Measurements from ENCODE around the gene FOXK2. TPM values are rescaled to one million over a fixed set of nuclear protein-coding genes. Genes with fewer than 3 reads are reported as not detected.

Gene FOXK2
- total RNA-seq = 10 to 100 TPM; 18.6 to 27.9 (median 19.9) TPM
- polyA plus RNA-seq = 10 to 100 TPM; 17.7 to 19.5 TPM

DNA sequence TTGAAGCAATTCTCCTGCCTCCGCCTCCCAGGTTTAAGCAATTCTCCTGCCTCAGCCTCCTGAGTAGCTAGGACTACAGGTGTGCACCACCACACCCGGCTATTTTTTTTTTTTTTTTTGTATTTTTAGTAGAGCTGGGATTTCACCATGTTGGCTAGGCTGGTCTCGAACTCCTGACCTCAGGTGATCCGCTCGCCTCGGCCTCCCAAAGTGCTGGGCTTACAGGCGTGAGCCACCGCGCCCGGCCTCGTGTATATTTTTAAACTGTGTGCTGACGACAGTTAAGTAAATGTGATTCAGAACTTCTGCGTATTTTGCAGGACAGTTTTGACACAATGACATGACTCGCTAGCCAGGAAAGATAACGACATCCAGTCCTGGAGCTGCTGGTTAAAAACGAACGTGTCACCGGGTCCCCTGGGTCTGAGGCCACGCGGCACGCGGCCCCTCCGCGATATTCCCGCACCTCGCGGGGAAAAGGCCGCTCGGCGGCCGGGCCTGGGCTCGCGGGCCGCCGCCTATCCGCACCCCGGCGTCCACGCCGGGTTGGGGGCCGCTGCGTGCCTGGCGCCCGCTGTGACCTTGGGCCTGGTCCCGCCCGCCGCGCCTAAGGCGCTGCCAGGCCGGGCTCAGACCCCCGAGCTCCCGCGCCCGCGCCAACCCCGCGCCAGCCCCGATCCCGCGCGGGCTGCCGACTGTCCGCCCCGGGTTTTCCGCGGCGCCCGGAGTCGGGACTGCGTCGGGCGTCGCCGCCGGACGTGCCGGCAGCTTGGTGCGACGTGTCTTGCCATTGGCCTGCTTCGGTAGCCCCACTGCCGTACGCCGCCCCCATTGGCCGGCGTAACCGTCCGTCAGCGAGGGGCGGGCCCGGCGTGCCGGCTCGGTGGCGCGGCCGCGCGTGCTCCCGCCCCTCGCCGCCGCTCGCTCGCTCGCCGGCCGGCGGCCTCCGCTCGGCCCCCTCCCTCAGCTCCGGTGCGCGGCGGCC is at the start of gene FOXK2:
Gene FOXK2 (plus strand): TSS at position 907 of the 985 bp plus-strand sequence. CDS start 157 bp downstream, outside the sequence.
- FAIRE-seq = no peak
- intact Hi-C loops (cut with DNase I) = no loop called here

DNA sequence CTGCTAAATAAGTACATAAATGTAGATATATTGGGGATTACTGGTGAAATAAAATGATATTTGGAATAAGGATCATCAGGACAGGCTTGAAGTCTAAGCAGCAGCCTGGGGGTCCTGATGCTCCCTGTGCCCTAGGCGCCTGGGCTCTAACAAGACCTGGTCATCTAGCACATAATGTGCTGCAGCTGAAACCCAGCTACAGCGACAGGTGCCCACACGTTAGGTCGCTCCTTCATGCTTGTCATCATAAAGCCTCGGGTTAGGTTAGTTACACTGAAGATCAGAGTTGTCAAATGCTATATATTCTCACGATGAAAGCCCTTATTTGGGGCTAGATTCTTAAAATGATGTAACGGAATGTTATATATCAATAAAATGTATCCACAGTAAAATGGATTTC is 49.5 kb upstream of the FOXK2 start:
- Histone ChIP-seq H3K9me3 (no peaks in the 10 kb centered on the region), H3K27me3 (no peaks in the 10 kb centered on the region), H3K4me1 (no peaks in the 10 kb centered on the region), H3K36me3 (peaks cover 0 to 32% (median 3%) of the 10 kb centered on the region in 3 donors), H3K27ac (no peak overlapping the region), H3K4me3 (no peak overlapping the region)
- ATAC-seq (no peak), FAIRE-seq (no peak), DNase-seq (no peak)
- intact Hi-C loops (cut with DNase I) = no loop called here
- TF ChIP-seq, protein P1, sequence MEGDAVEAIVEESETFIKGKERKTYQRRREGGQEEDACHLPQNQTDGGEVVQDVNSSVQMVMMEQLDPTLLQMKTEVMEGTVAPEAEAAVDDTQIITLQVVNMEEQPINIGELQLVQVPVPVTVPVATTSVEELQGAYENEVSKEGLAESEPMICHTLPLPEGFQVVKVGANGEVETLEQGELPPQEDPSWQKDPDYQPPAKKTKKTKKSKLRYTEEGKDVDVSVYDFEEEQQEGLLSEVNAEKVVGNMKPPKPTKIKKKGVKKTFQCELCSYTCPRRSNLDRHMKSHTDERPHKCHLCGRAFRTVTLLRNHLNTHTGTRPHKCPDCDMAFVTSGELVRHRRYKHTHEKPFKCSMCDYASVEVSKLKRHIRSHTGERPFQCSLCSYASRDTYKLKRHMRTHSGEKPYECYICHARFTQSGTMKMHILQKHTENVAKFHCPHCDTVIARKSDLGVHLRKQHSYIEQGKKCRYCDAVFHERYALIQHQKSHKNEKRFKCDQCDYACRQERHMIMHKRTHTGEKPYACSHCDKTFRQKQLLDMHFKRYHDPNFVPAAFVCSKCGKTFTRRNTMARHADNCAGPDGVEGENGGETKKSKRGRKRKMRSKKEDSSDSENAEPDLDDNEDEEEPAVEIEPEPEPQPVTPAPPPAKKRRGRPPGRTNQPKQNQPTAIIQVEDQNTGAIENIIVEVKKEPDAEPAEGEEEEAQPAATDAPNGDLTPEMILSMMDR (IDR thresholded peaks at IDR 0.05) = no peak
- WGBS, 2 donors = 94 to 95% methylated on average over 7 of the region's 7 CpGs

More for the DNA sequence above, at the start of gene FOXK2:
- DNase-seq (peak; percentile 89 to 98 (median 96)), ATAC-seq (peak; percentile 97 to 100 (median 98))
- Histone ChIP-seq H3K4me3 (peak within 1 kb of the TSS; percentile 75 to 84 (median 82)), H3K27me3 (no peaks in the 10 kb centered on the region), H3K9me3 (no peaks in the 10 kb centered on the region), H3K4me1 (peaks cover 0 to 16% (median 8%) of the 10 kb centered on the region in 3 donors), H3K36me3 (no peaks in the 10 kb centered on the region), H3K27ac (peak within 1 kb of the TSS; percentile 87 to 95 (median 90))
- TF ChIP-seq, protein P1 (IDR thresholded peaks at IDR 0.05) = no peak
- WGBS, 2 donors = 3 to 5% methylated on average over 68 to 114 of the region's 114 CpGs

DNA sequence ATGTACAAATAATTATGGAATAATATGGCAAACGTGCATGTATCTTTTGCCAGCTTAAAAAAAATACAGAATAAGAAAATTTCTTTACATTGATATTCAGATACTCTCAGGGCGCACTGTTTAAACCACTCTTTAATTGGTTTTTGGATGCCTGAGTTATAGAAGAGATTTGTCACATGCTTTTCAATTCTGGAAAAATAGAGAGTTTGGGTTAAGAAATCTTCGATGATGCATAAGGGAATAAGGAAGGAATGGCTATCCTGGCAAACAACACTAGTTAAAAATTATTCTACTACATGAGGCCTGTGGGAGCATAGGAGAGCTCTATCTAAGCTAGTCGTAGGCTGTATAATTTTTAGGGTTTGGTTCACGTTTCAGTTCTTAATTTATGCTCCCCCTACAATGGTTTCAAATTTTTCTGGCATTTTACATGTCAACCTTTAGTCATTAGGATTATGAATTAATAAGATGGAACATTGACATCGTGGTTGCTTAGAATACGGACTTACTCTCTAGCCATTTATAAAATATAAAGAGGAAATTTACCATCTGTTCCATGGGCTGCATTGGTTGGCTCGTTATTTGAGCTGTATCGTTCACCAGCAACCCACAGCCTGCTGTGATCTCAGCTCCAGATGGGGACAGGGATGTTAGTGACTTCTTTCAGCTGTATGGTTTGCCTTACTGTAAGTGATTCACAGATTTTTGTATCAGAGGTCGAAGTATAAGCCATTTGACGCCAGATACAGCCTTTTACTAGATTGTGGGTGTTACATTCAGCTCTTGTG is 45.1 kb upstream of the FOXK2 start:
- H3K27ac ChIP-seq = no peak overlapping the region
- intact Hi-C loops (cut with DNase I) = no loop called here
- no peak for DNase-seq
- H3K27me3 ChIP-seq = no peaks in the 10 kb centered on the region
- FAIRE-seq = no peak
- no peaks in the 10 kb centered on the region for H3K4me1 ChIP-seq
- 82 to 83% methylated on average over 11 of the region's 11 CpGs for WGBS, 2 donors
- no peak for ATAC-seq
- TF ChIP-seq, protein P1 (IDR thresholded peaks at IDR 0.05) = no peak
- no peaks in the 10 kb centered on the region for H3K9me3 ChIP-seq
- H3K36me3 ChIP-seq = peaks cover 0 to 33% (median 4%) of the 10 kb centered on the region in 3 donors
- no peak overlapping the region for H3K4me3 ChIP-seq

DNA sequence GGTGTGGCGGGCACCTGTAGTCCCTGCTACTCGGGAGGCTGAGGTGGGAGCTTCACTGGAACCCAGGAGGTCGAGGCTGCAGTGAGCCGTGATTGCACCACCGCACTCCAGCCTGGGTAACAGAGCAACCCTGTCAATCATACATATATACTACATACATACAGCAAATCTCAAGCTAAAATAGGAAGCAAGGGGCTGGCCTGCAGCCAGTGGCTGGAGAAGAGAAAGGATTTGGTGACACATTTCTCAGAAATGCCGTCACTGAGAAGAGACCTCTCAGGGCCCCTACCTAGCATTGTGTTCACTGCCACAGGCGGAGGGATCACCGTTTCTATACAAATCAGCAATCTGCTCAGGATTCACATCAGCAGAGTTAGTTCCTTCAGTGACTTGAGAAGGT is 44.1 kb upstream of the FOXK2 start:
- Histone ChIP-seq H3K4me1 (no peaks in the 10 kb centered on the region), H3K27ac (no peak overlapping the region), H3K4me3 (no peak overlapping the region), H3K27me3 (no peaks in the 10 kb centered on the region), H3K36me3 (peaks cover 7 to 43% (median 8%) of the 10 kb centered on the region in 3 donors), H3K9me3 (no peaks in the 10 kb centered on the region)
- FAIRE-seq (no peak), ATAC-seq (no peak), DNase-seq (no peak)
- intact Hi-C loops (cut with DNase I) = no loop called here
- WGBS, 2 donors = 89 to 92% methylated on average over 8 of the region's 8 CpGs
- TF ChIP-seq, protein P1 (IDR thresholded peaks at IDR 0.05) = no peak
